T-helper 1 cell treated with Interleukin-12 subunit alpha and Interleukin-12 subunit beta and Interleukin-4 antibody, amounts not matched to agents 30 ng/mL and 1 ng/mL, for 36 hours (primary cell): ENCODE results near the gene LTA4H. TPM values are rescaled to one million over a fixed set of nuclear protein-coding genes. Genes with fewer than 3 reads are reported as not detected.

Experiments
- intact Hi-C: fragments of 100-400 bp; cut with micrococcal nuclease; formaldehyde crosslinking; loops from one replicate; pipeline ENCODE4 v1.15.1; 2024
- total RNA-seq: library from RNA; stranded (reverse); gene quantifications from 2 replicates; pipeline ENCODE4 v1.2.3, GENCODE V29; 2022

LTA4H gene
- total RNA-seq, 1 donor from 2014 or later = 47.3 TPM

DNA sequence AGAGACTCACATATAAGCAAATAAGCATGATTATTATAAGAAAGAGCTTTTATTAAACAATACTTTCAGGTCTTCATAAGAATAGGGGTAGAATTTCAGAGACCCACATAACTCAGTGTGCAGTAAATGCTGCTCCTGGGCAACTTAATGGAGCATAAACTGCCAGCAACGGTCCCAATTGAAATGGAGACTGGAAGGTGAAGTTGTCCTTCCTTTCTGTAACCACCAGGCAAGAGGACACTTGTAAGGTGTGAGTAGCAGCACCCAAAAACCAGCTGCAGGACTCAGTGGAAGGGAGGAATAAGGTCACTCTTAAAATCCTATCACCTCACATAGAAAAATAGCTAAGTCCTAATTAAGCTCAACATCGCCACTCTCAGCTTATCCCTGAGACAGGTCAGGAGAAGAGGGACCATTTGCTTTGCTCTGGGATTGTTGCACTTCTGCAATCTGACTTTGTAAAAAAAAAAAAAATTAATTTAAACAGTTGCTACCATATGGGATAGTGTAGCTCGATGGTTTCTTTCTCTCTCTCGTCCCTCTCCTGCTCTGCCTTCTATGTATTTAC, 22.7 kb upstream of the LTA4H start:
- intact Hi-C loops = no loop called here

DNA sequence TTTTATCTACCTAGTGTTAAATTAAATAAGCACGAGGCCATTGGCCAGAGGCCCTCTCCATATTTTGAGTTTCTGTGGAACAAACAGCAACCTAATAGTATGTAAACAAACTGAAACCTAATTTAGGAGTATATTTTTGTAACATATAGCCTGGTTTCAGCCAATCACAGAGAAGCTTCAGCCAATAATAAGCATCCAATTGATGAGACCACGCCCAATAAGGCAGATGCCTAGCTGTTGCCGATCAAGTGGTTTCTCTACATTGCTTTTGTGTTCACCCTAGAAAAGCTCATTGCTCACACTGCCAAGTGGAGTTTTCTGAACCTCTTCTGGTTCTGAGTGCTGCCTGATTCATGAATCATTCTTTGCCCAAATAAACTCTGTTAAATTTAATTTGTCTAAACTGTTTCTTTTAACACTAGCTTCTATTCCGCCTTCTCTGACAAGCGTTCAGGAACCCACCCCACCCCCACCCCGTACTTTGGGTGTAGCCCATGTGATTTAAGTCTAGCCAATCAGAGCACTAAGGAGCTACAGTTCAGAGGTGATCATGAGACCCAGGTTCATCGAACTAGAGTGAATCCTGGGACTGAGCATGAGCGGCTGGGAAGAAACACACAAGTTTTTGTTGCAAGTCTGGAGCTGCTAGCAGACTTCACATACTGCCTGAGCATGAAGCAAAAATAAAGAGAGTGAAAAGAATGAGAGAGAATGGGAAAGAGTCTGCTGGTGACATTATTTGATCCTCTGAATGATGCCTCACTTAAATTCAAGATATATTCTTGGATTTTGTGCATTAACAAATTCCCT, 21.5 kb upstream of the LTA4H start:
- intact Hi-C loops = no loop called here

DNA sequence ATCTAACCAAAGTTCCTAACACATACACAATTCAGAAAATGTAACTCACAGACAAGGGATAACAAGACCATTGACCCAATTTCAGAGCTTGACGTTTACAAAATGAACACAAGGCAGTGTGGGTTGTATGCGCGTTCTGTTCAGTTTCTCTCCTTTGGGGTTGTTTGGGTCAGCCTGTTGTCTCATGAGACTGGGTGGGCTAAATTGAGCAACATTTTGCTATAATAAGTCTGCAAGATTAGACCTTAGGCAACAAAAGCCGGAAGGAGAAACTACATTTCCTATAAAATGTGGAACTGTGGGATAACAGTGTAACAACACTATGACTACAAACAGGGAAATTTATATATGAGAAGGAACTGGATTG, 18.8 kb upstream of the LTA4H start:
- intact Hi-C loops = no loop called here

DNA sequence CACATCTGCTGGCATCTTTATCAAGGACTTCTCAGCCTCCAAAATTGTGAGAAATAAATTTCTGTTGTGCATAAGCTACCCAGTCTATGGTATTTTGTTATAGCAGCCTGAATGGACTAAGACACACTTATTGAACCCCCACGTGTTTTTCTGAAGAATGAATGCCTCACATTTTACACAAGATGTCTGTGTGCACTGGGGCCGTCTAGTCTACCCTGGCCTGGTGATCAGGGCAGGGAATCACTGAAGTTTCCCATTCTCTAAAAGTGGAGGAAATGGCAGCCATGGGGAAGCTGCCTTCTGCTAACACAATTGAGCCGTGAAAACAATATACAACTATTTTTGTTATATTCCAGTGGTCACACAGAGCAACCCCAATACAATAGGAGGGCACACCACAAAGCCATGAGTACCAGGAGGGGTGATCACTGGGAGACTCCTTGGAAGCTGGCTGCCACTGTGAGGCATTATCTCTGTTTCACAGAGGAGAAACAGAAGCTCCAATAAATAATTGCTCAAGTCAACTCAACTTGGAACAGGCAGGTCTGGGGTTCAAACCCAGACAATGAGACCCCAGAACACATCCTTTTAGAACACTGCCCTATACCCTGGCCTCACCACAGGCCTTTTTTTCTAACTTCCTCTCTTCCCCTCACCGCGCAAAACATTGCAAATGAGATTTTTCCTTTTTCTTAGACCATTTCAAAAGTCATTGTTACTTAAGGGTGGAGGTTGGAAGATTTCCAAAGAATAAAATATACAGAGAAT, 18.3 kb upstream of the LTA4H start:
- intact Hi-C loops = no loop called here

DNA sequence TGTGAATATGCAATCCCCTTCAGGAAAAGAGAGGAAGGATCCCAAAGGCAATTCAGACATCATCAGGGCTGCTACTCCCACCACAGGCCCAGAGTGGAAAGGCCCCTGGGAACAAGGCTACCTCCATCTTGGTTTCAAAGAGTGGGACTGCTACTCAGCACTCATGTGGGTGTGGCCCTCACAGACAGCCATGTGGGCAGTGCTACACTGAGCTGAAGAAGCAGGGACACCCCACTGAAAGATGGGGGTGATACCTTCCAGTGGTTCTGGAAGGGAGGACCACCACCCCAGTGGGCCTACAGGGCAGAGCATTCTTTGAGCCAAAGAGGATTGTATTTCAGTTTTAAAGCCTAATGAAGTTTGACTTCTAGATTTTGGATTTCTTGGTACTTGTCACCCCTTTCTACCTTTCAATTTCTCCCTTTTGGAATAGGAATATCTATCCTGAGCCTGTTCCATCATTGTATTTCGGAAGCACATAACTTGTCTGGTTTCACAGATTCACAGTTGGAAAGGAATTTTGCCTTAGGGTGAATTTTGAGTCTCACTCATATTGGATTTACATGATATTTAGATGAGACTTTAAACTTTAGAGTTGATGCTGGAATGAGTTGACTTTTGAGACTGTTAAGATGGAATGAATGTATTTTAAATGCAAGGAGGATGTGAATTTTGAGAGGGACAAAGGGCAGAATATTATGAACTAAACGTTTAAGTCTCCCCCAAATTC, 16.5 kb upstream of the LTA4H start:
- intact Hi-C loops = no loop called here

DNA sequence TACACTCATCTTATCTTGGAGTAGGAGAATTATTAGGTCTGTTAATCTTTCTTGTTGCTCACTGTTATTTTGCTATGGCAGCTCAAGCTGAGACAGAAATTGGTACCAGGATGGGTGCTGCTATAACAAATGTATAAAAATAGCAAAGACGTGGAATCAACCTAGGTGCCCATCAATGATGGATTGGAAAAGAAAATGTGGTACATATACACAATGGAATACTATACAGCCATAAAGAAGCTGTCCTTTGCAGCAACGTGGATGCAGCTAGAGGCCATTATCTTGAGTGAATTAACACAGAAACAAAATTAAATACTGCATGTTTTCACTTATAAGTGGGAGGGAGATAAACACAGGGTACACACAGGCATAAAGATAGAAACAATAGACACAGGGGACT, 14.8 kb upstream of the LTA4H start:
- intact Hi-C loops = no loop called here

DNA sequence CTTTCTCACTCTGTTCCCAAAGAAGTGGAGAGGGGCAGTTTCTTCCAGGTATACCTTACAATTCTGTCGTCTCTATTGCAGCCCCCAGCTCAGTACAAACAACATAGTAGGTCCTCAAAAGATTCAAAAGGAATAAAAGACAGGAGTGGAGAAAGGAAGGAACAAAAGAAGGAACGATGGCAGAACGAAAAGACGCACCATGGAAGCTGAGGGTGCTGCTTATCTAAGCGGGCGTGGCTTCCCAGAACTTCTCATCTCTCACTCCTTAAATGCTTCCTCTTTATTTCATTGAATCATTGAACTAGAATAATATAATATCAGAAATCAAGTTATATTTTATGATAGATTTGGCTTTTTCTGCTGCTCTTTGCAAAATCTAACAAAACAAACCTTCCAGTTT, 13.7 kb upstream of the LTA4H start:
- intact Hi-C loops = loop anchor here (5.0 kb wide), 1 partner anchor 468 kb away; no protein-coding TSS in a partner anchor

DNA sequence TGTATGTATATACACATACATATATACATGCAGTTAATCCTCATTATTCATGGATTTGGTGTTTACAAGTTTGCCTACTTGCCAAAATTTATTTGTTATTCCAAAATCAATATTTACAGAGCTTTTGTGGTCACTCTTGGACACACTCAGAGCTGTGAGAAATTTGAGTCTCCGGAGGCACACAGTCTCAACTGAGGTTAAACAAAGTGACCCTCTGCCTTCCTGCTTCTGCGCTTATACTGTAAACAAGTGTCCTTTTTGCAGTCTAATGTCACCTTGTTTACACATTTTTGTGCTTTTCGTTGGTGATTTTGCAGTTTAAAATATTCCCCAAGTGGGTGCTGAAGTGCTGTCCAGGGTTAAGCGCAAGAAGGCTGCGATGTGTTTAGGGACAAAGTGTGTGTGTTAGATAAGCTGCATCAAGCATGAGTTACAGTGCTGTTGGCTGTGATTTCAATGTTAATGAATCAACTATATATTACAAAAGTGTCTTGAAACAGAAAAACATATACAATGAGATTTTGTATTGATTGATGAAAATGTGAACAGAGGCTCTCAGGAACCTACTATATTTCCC, 13.1 kb upstream of the LTA4H start:
- intact Hi-C loops = loop anchor here (5.0 kb wide), 1 partner anchor 469 kb away; no protein-coding TSS in a partner anchor

DNA sequence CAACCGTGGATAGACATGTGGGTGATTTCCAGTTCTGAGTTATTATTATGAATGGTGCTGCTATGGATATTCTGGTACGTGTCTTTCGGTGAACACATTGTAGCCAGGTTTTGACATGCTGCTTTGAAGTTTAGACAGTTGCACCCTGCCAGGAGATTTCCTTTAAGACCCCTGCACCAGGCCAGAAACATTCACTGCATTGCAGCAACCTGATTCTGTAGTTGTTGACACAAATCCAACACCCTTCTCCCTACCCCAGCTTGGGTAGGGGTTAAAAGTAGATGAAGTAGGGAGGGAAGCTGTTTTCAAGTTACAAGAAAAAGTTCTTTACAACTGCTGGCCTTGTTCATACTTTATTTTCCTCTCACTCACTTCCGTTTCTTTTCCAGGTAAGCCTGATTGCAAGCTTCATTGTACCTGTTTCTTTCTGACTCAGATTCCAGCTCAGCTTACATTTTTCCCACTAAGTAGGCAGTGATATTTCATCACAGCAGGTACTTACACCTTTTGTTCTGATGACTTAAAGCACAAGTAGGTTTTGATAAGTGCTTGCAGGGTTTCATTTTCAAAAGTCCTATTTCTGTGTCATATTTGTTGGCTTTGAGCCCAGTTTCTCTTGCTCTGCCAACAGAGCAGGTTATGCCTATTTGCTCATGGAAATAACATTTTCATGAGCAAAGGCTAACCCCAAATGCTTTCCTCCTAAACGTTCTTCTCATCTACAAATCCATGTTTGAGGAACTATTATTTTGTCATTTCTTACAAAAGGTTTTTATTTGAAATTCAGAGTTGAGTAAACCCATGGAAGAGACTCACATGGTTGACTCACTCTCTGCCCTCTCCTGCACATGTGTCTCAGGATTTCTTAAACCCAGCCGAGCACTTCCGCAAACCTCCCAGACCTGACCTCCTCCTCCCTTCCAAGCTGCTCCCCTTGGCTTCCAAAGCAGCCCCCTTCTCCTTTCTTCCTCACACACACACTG, 12.1 kb upstream of the LTA4H start:
- intact Hi-C loops = loop anchor here (1.0 to 5.0 kb wide), 2 partner anchors 12 to 470 kb away; partner anchors contain the start of gene LTA4H

DNA sequence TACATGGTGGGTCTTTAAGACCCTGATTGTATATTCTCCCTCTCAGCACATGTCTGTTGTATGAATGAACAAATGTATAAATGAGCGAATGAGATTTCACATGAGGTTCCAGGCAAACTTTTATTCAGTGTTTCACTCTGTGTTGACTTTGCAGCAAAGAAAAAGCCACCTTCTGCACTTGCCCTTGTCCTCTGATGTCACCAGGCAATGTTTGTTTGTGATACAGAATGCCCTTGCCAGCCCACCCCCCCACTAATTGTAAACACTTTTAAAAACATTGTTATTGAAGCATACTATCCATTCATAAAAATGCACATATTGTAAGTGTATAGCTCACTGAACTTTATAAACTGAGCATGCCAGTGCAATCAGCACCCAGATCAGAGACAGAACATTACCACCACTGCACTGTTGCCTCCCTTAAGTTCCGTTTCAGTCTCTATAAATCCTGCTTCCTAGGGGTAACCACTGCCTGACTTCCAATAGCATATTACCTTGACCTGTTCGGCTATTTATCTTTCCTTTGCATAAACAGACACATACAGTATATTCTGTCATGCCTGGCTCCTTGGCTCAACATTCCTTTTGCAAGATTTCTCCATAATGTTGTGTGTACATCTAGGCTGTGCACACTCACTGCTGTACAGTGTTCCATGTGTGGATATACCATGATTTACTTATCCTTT, 11.3 kb upstream of the LTA4H start:
- intact Hi-C loops = loop anchor here (1.0 to 5.0 kb wide), 2 partner anchors 11 to 471 kb away; partner anchors contain the start of gene LTA4H

DNA sequence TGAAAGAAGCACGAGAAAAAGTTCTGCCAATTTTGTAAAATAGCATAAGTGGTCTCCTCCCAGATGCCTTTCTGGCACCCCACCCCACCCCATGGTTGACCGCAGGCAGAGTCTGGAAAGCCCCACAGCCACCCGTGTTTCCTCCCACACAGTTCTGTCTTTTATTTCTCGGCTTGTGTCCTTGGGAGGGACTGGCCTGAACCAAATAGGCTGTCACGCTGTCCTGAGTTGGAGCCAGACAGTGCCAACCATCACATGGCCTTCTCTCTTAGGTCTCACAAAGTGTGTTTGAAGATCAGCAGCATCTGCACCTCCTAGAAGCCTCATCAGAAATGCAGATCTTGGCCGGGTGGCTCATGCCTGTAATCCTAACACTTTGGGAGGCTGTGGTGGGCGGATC, 10.2 kb upstream of the LTA4H start:
- intact Hi-C loops = loop anchor here (5.0 kb wide), 1 partner anchor 472 kb away; no protein-coding TSS in a partner anchor

DNA sequence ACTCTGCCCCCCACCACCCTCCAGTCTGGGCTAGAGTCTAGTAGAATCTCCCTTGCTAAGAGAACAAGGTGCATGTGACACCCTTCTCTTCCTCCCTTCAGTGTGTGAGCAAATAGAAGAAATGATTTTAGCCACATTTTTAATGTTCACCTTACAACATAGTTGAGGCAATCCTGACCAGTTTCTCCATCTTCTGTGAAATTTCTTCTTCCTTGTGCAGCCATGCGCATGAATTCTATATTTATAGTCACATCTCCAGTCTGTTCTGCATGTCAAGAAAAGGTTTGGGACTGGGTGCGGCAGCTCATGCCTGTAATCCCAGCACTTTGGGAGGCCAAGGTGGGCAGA, 9.5 kb upstream of the LTA4H start:
- intact Hi-C loops = loop anchor here (5.0 kb wide), 1 partner anchor 472 kb away; no protein-coding TSS in a partner anchor

DNA sequence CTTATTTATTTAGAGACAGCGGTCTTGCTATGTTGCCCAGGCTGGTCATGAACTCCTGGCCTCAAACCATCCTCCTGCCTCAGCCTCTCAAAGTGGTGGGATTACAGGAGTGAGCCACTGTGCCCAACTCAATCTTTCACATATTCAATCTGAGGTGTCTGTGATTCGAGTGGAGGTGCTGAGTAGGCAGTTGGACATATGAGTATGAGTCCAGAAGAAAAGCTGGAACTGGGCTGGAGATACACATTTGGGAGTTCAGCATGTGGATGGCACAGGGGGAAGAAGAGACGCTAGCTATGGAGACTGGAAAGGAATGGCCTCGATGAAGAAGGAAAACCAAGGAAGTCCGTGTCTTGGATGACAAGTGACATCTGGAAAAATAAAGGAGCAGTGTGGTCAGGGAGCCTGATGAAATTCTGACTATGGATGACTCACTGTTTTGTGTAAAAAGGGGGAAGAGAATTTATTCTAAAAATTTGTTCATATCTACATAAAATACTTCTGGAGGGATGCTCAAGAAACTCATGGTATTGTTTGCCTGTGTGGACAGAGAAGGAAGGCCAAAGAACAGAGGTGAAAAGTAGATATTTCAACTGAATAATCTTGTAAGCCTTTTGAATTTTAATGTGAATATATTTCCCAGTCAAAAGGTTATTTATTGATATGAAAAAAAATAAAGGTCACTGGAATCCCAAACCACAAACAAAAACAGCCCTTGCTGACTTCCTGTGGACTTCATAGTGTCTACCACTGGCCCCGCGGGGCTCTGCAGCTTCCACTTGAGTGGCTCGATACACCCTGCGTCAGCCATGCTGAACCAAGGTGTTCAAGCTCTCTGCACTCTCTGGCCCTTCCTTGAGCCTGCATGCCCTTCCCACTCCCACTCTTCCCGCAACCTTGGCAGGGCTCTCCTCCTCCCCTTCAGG, 8.9 kb upstream of the LTA4H start:
- intact Hi-C loops = no loop called here

DNA sequence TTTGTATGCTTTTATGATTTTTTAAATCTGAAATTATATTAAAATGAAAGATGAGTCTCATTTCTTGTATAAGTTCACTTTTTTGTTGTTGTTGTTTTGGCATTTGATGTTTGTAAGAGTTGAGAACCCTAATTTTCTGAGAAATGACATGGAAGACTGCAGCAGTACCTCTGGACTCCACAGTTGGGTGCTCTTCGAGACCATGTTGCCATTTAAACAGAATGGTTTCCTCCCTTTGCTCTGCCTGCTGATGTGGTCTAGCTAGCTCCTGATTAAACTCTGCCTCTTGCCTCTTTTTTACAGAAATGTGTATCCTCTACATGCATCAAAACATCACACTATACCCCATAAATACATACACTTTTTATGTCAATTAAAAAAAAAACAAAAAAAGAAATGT, 5.8 kb upstream of the LTA4H start:
- intact Hi-C loops = no loop called here

DNA sequence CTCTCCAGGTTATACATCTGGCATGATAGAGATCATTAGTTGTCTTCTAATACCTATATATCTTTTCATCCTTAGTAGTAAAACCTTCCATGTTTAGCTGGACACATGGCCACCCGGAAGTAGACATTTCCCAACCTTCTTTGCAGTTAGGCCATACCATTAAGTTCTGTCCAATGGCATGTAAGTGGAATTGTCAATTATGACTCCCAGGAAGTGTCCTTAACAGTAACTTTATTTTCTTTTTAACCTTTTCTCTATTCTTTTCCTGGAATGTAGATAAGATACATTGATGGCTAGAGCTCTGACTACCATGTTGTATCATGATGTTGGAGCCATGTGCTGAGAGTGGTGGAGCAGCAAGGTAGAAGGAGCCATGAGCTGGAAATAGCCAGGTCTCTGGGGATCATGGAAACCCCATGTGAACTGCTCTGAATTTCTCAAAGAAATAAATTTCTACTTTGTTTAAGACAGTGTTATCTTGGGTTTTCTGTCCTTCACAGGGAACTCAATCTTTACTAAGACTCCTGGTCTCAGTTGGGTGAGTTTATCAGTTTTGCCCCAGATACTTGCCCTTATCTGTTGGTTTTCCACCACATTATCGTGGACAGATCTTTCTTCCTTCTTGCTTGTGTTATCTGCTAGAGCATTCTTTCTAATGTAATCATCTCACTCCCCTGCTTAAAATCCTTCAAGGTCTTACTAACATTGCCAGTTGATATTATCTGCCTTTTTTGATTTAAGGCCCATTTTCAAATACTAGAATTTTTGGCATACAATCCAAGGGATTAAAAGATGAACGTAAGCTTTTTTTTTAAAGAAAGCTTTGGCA, 5.1 kb upstream of the LTA4H start:
- intact Hi-C loops = no loop called here

DNA sequence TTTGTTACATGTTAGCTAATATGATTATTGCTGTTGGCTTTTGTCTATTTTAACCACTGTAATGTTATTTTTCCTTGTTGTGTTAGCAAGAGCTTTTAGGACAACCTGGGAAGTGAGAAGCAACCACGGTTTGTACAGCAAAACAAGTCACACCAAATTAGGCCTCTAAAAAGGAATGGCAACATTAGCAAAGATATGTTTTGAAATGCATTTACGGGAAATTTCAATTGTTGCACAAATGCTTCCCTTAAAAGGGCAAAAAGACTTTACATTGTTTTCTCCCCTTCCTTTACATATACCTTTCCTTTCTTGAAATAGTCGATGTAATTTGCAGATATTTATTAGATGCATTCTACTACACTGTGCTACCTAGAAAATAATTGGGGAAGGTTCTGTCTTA, 4.1 kb upstream of the LTA4H start:
- intact Hi-C loops = loop anchor here (5.0 kb wide), 2 partner anchors 1037 to 1582 kb away; partner anchors contain the start of genes CEP83 and NDUFA12
